ENCODE data around the gene ADAMTS8.

Gene ADAMTS8

GRCh38 chr11:130462931-130463330 is 34.5 kb upstream of the ADAMTS8 start:
- TF ChIP-seq GLIS3 (CRISPR knock-in tag; IDR thresholded peaks at IDR 0.05) (no peak), ESRRG (CRISPR knock-in tag; IDR thresholded peaks at IDR 0.05) (no peak), TSHZ2 (CRISPR knock-in tag; IDR thresholded peaks at IDR 0.05) (no peak), ZFP30 (CRISPR knock-in tag; IDR thresholded peaks at IDR 0.05) (no peak), BACH2 (CRISPR knock-in tag; IDR thresholded peaks at IDR 0.05; ENCODE audit: borderline replicate concordance) (no peak), PPARA (CRISPR knock-in tag; IDR thresholded peaks at IDR 0.05; ENCODE audit: borderline replicate concordance) (no peak), RARB (CRISPR knock-in tag; IDR thresholded peaks at IDR 0.05) (no peak), CSDC2 (CRISPR knock-in tag; IDR thresholded peaks at IDR 0.05) (no peak), ZNF8 (CRISPR knock-in tag; IDR thresholded peaks at IDR 0.05) (no peak), ZC3H10 (CRISPR knock-in tag; IDR thresholded peaks at IDR 0.05) (no peak), TCF4 (CRISPR knock-in tag; IDR thresholded peaks at IDR 0.05; ENCODE audit: borderline replicate concordance) (no peak)
- ATAC-seq: no peak

- ATAC-seq: no peak; the same call in 2 of the 3 replicates
- TF ChIP-seq PPARA (CRISPR knock-in tag; IDR thresholded peaks at IDR 0.05; ENCODE audit: borderline replicate concordance) (no peak), BACH2 (CRISPR knock-in tag; IDR thresholded peaks at IDR 0.05; ENCODE audit: borderline replicate concordance) (no peak), SNAI2 (CRISPR knock-in tag; IDR thresholded peaks at IDR 0.05) (no peak), ESRRG (CRISPR knock-in tag; IDR thresholded peaks at IDR 0.05) (no peak), ZNF70 (CRISPR knock-in tag; IDR thresholded peaks at IDR 0.05) (no peak), GLIS3 (CRISPR knock-in tag; IDR thresholded peaks at IDR 0.05) (no peak), CSDC2 (CRISPR knock-in tag; IDR thresholded peaks at IDR 0.05) (no peak), ARNTL (CRISPR knock-in tag; IDR thresholded peaks at IDR 0.05; ENCODE audit: borderline replicate concordance, low read depth) (no peak), CREB5 (CRISPR knock-in tag; IDR thresholded peaks at IDR 0.05; ENCODE audit: low read depth) (no peak), ZFP3 (CRISPR knock-in tag; IDR thresholded peaks at IDR 0.05) (no peak), ZNF8 (CRISPR knock-in tag; IDR thresholded peaks at IDR 0.05) (no peak), CSRNP3 (CRISPR knock-in tag; IDR thresholded peaks at IDR 0.05) (no peak), ISL1 (CRISPR knock-in tag; IDR thresholded peaks at IDR 0.05) (no peak), ZFP30 (CRISPR knock-in tag; IDR thresholded peaks at IDR 0.05) (no peak), RARB (CRISPR knock-in tag; IDR thresholded peaks at IDR 0.05) (no peak), TOX (CRISPR knock-in tag; IDR thresholded peaks at IDR 0.05; ENCODE audit: borderline replicate concordance) (no peak), ZNF565 (CRISPR knock-in tag; conservative IDR thresholded peaks at IDR 0.05; ENCODE audit: low read depth) (no peak), ZC3H10 (CRISPR knock-in tag; IDR thresholded peaks at IDR 0.05) (no peak)
Observed at GRCh38 chr11:130462101-130462885, 33.9 kb upstream of the ADAMTS8 start.

GRCh38 chr11:130459521-130459920 is 31.1 kb upstream of the ADAMTS8 start:
- ATAC-seq: no peak
- TF ChIP-seq PPARA (CRISPR knock-in tag; IDR thresholded peaks at IDR 0.05; ENCODE audit: borderline replicate concordance): no peak
- TF ChIP-seq ZFP30 (CRISPR knock-in tag; IDR thresholded peaks at IDR 0.05): no peak

- no peak for ATAC-seq
- TF ChIP-seq TCF4 (CRISPR knock-in tag; IDR thresholded peaks at IDR 0.05; ENCODE audit: borderline replicate concordance) (no peak), RARB (CRISPR knock-in tag; IDR thresholded peaks at IDR 0.05) (no peak), PATZ1 (CRISPR knock-in tag; IDR thresholded peaks at IDR 0.05; ENCODE audit: borderline replicate concordance) (no peak), ZFP3 (CRISPR knock-in tag; IDR thresholded peaks at IDR 0.05) (no peak), ZC3H10 (CRISPR knock-in tag; IDR thresholded peaks at IDR 0.05) (no peak), ESRRG (CRISPR knock-in tag; IDR thresholded peaks at IDR 0.05) (no peak), GLIS3 (CRISPR knock-in tag; IDR thresholded peaks at IDR 0.05) (no peak), TSHZ2 (CRISPR knock-in tag; IDR thresholded peaks at IDR 0.05) (no peak), CSDC2 (CRISPR knock-in tag; IDR thresholded peaks at IDR 0.05) (no peak), ARNTL (CRISPR knock-in tag; IDR thresholded peaks at IDR 0.05; ENCODE audit: borderline replicate concordance, low read depth) (no peak), ZNF565 (CRISPR knock-in tag; conservative IDR thresholded peaks at IDR 0.05; ENCODE audit: low read depth) (no peak), ZNF70 (CRISPR knock-in tag; IDR thresholded peaks at IDR 0.05) (no peak), POU6F1 (CRISPR knock-in tag; IDR thresholded peaks at IDR 0.05; ENCODE audit: borderline replicate concordance, low read depth) (no peak), TOX (CRISPR knock-in tag; IDR thresholded peaks at IDR 0.05; ENCODE audit: borderline replicate concordance) (no peak)
Observed at GRCh38 chr11:130458410-130458729, 30.0 kb upstream of the ADAMTS8 start.
